HEK293T (cell line): ENCODE measurements around the gene KCND3.

Experiments
- CTCF ChIA-PET: fragments of 350-600 bp; formaldehyde crosslinking; extraction: SDS; loops from one replicate; lab custom pipeline; 2021; ENCODE audit warnings: antibody characterized with exemption, inconsistent platforms; lab: Yijun Ruan, JAX
- POLR2A ChIA-PET: fragments of 350-600 bp; formaldehyde crosslinking; extraction: SDS; loops from one replicate; lab custom pipeline; 2020; ENCODE audit warnings: antibody characterized with exemption, inconsistent platforms; lab: Yijun Ruan, JAX
- DNase-seq: peaks from one replicate; pipeline ENCODE4 v3.0.0; 2012; ENCODE audit warnings: mixed read lengths; ENCODE audit errors: extremely low spot score
- ARNT ChIP-seq: fragments of 450-650 bp; IDR thresholded peaks from 2 replicates; pipeline ENCODE4 v1.6.1; 2017; ENCODE audit warnings: mild to moderate bottlenecking
- BHLHE40 ChIP-seq: fragments of 450-650 bp; IDR thresholded peaks from 2 replicates; pipeline ENCODE4 v1.6.1; 2016; ENCODE audit warnings: mild to moderate bottlenecking, moderate library complexity, borderline replicate concordance
- CTBP1 ChIP-seq: fragments of 450-650 bp; IDR thresholded peaks from 2 replicates; pipeline ENCODE4 v1.6.1; 2016; ENCODE audit warnings: borderline replicate concordance
- ELF4 ChIP-seq: fragments of 450-650 bp; IDR thresholded peaks from 2 replicates; pipeline ENCODE4 v1.6.1; 2017; ENCODE audit warnings: antibody characterized with exemption
- FOXA1 ChIP-seq: fragments of 450-650 bp; IDR thresholded peaks from 2 replicates; pipeline ENCODE4 v1.6.1; 2016; ENCODE audit warnings: mild to moderate bottlenecking
- FOXK2 ChIP-seq: fragments of 450-650 bp; IDR thresholded peaks from 2 replicates; pipeline ENCODE4 v1.6.1; 2016; ENCODE audit warnings: mild to moderate bottlenecking
- FOXM1 ChIP-seq: fragments of 450-650 bp; IDR thresholded peaks from 2 replicates; pipeline ENCODE4 v1.6.1; 2017; ENCODE audit warnings: mild to moderate bottlenecking, borderline replicate concordance
- HDGF ChIP-seq: fragments of 450-650 bp; IDR thresholded peaks from 2 replicates; pipeline ENCODE4 v1.6.1; 2017; ENCODE audit warnings: antibody characterized with exemption, borderline replicate concordance
- L3MBTL2 ChIP-seq: fragments of 450-650 bp; conservative IDR thresholded peaks from 2 replicates; pipeline ENCODE4 v1.6.1; 2016; ENCODE audit warnings: mild to moderate bottlenecking
- LEF1 ChIP-seq: fragments of 450-650 bp; IDR thresholded peaks from 2 replicates; pipeline ENCODE4 v1.6.1; 2017; ENCODE audit warnings: mild to moderate bottlenecking, borderline replicate concordance
- NFRKB ChIP-seq: fragments of 450-650 bp; IDR thresholded peaks from 2 replicates; pipeline ENCODE4 v1.6.1; 2016; ENCODE audit warnings: mild to moderate bottlenecking, moderate library complexity
- PKNOX1 ChIP-seq: fragments of 450-650 bp; IDR thresholded peaks from 2 replicates; pipeline ENCODE4 v1.6.1; 2016
- SP1 ChIP-seq: fragments of 450-650 bp; IDR thresholded peaks from 2 replicates; pipeline ENCODE4 v1.6.1; 2017
- SUZ12 ChIP-seq: fragments of 450-650 bp; IDR thresholded peaks from 2 replicates; pipeline ENCODE4 v1.6.1; 2016; ENCODE audit warnings: mild to moderate bottlenecking
- TARDBP ChIP-seq: fragments of 450-650 bp; IDR thresholded peaks from 2 replicates; pipeline ENCODE4 v1.6.1; 2016
- ZNF384 ChIP-seq: fragments of 450-650 bp; IDR thresholded peaks from 2 replicates; pipeline ENCODE4 v1.6.1; 2016

KCND3 gene

GRCh38 chr1:111943066-111943465, 46.4 kb downstream of the KCND3 start:
- no peak for DNase-seq
- ChIA-PET CTCF (interaction anchor here (0.6 kb wide), 1 partner anchor 70 kb away, joined by 3 read pairs; no protein-coding TSS in a partner anchor), POLR2A (no interaction called here)
- TF ChIP-seq SP1 (no peak), SUZ12 (no peak), FOXA1 (no peak), FOXM1 (no peak), ARNT (no peak), BHLHE40 (no peak), ELF4 (no peak), LEF1 (no peak), HDGF (no peak), ZNF384 (no peak), TARDBP (no peak), L3MBTL2 (no peak), FOXK2 (no peak)

GRCh38 chr1:111938536-111938935, 50.9 kb downstream of the KCND3 start:
- ChIA-PET CTCF (no interaction called here), POLR2A (no interaction called here)
- DNase-seq = no peak
- no peak for TF ChIP-seq LEF1
- no peak for TF ChIP-seq TARDBP
- TF ChIP-seq ELF4 = no peak
- no peak for TF ChIP-seq SP1
- no peak for TF ChIP-seq PKNOX1
- TF ChIP-seq ZNF384 = no peak
- TF ChIP-seq SUZ12 = no peak
- no peak for TF ChIP-seq BHLHE40
- no peak for TF ChIP-seq FOXA1
- no peak for TF ChIP-seq FOXK2
- TF ChIP-seq HDGF = no peak
- no peak for TF ChIP-seq FOXM1
- no peak for TF ChIP-seq CTBP1
- TF ChIP-seq L3MBTL2 = no peak
- TF ChIP-seq NFRKB = no peak
- TF ChIP-seq ARNT = no peak

GRCh38 chr1:111938123-111938522, 51.3 kb downstream of the KCND3 start:
- ChIA-PET POLR2A (no interaction called here), CTCF (interaction anchor here (0.6 kb wide), 1 partner anchor 53 kb away, joined by 3 read pairs; no protein-coding TSS in a partner anchor)
- TF ChIP-seq ARNT = no peak
- no peak for TF ChIP-seq FOXK2
- no peak for TF ChIP-seq SUZ12
- no peak for TF ChIP-seq BHLHE40
- TF ChIP-seq FOXM1 = no peak
- no peak for TF ChIP-seq HDGF
- no peak for DNase-seq

- TF ChIP-seq SUZ12 = no peak
- no peak for TF ChIP-seq ELF4
- TF ChIP-seq FOXA1 = no peak
- no peak for TF ChIP-seq SP1
- TF ChIP-seq ZNF384 = no peak
- no peak for TF ChIP-seq L3MBTL2
- TF ChIP-seq TARDBP = no peak
- POLR2A ChIA-PET = no interaction called here
Observed at GRCh38 chr1:111937147-111937725, 52.2 kb downstream of the KCND3 start.

GRCh38 chr1:111934106-111934852, 55.2 kb downstream of the KCND3 start:
- POLR2A ChIA-PET = no interaction called here
- TF ChIP-seq LEF1 = no peak
- TF ChIP-seq FOXK2 = no peak
- no peak for TF ChIP-seq FOXA1
- TF ChIP-seq FOXM1 = no peak
- no peak for TF ChIP-seq BHLHE40
- TF ChIP-seq NFRKB = no peak
- TF ChIP-seq ELF4 = no peak
- CTCF ChIA-PET = no interaction called here
- no peak for DNase-seq

More at GRCh38 chr1:111937147-111937725, 52.2 kb downstream of the KCND3 start:
- CTCF ChIA-PET = interaction anchor here (0.6 kb wide), 1 partner anchor 53 kb away, joined by 3 read pairs; no protein-coding TSS in a partner anchor
- DNase-seq = no peak

GRCh38 chr1:111930356-111930755, 59.1 kb downstream of the KCND3 start:
- POLR2A ChIA-PET = no interaction called here
- TF ChIP-seq ARNT (no peak), SUZ12 (no peak), PKNOX1 (no peak), LEF1 (no peak), NFRKB (no peak)
- DNase-seq = no peak
- CTCF ChIA-PET = no interaction called here

GRCh38 chr1:111928531-111928930, 60.9 kb downstream of the KCND3 start:
- ChIA-PET CTCF (no interaction called here), POLR2A (no interaction called here)
- DNase-seq = no peak
- TF ChIP-seq BHLHE40 (no peak), PKNOX1 (no peak), ARNT (no peak), ZNF384 (no peak), HDGF (no peak), NFRKB (no peak), FOXK2 (no peak), SP1 (no peak), SUZ12 (no peak)
